Tibial artery (tissue), 4 donors: Measurements from ENCODE around the gene ID3.

Experiments
- DNase-seq, 2 donors: peaks; one replicate each; pipeline ENCODE4 v3.0.0-alpha.2; 2019
- H3K27ac ChIP-seq, 2 donors: fragments of 200-600 bp; sonication (generic) in 1 of 2; 1 replicate in 1 of 2; 2 replicates in 1 of 2; pipeline ENCODE4 v1.5.1; 2018 to 2019; ENCODE audit warnings: mild to moderate bottlenecking in 1 of 2
- H3K27me3 ChIP-seq, 2 donors: fragments of 200-600 bp; sonication (generic) in 1 of 2; one replicate each; pipeline versions ENCODE4 v1.5.1 to v1.6.0; 2016 to 2019
- H3K36me3 ChIP-seq, 3 donors: fragments of 200-600 bp; sonication (generic) in 2 of 3; one replicate each; pipeline ENCODE4 v1.5.1; 2016 to 2019; ENCODE audit warnings: mild to moderate bottlenecking in 2 of 3
- H3K4me1 ChIP-seq, 4 donors: fragments of 200-600 bp; sonication (generic) in 2 of 4; 1 replicate in 3 of 4; 2 replicates in 1 of 4; pipeline ENCODE4 v1.5.1; 2016 to 2019
- H3K4me3 ChIP-seq, 2 donors: fragments of 200-600 bp; sonication (generic) in 1 of 2; 1 replicate in 1 of 2; 2 replicates in 1 of 2; pipeline ENCODE4 v1.5.1; 2018 to 2019; ENCODE audit warnings: mild to moderate bottlenecking in 2 of 2
- H3K9me3 ChIP-seq, 3 donors: fragments of 200-600 bp; sonication (generic) in 1 of 3; one replicate each; pipeline ENCODE4 v1.5.1; 2016 to 2019
- CTCF ChIP-seq, 2 experiments: fragments of 200-600 bp in 1 of 2; fragments of 450-650 bp in 1 of 2; IDR thresholded peaks; one replicate each; pipeline ENCODE4 v1.5.1; 2017 to 2019; ENCODE audit warnings: antibody characterized with exemption in 2 of 2, mild to moderate bottlenecking in 1 of 2, moderate library complexity in 1 of 2
- intact Hi-C: fragments of 100-400 bp; cut with DNase I; formaldehyde crosslinking; loops from one replicate; pipeline ENCODE4 v1.15.0; 2023; ENCODE audit warnings: low total_unique reads

ID3 gene

GRCh38 chr1:23576338-23577055 lies 17.2 kb upstream of the ID3 start:
- H3K4me3 ChIP-seq, result peak overlapping the region; percentile 45 to 46
- no peaks in the 10 kb centered on the region for H3K36me3 ChIP-seq
- peak overlapping the region; percentile 80 to 94 for H3K27ac ChIP-seq
- intact Hi-C loops, result no loop called here
- DNase-seq, result no peak
- no peak for TF ChIP-seq CTCF (IDR thresholded peaks at IDR 0.05)
- peaks cover 0 to 78% (median 53%) of the 10 kb centered on the region in 4 donors for H3K4me1 ChIP-seq
- no peaks in the 10 kb centered on the region for H3K9me3 ChIP-seq
- no peaks in the 10 kb centered on the region for H3K27me3 ChIP-seq

GRCh38 chr1:23575226-23575810 lies 16.0 kb upstream of the ID3 start:
- no peaks in the 10 kb centered on the region for H3K36me3 ChIP-seq
- no peak overlapping the region for H3K4me3 ChIP-seq
- H3K27me3 ChIP-seq, result no peaks in the 10 kb centered on the region
- intact Hi-C loops, result no loop called here
- no peaks in the 10 kb centered on the region for H3K9me3 ChIP-seq
- H3K27ac ChIP-seq, result peak overlapping the region; percentile 80 to 94
- peaks cover 0 to 66% (median 45%) of the 10 kb centered on the region in 4 donors for H3K4me1 ChIP-seq
- DNase-seq, result no peak
- no peak for TF ChIP-seq CTCF (IDR thresholded peaks at IDR 0.05)

GRCh38 chr1:23574265-23574754 lies 15.0 kb upstream of the ID3 start:
- no peak for TF ChIP-seq CTCF (IDR thresholded peaks at IDR 0.05)
- Histone ChIP-seq H3K4me3 (no peak overlapping the region), H3K4me1 (peaks cover 0 to 59% (median 45%) of the 10 kb centered on the region in 4 donors), H3K36me3 (no peaks in the 10 kb centered on the region), H3K9me3 (no peaks in the 10 kb centered on the region), H3K27ac (peak overlapping the region; percentile 80 to 94), H3K27me3 (no peaks in the 10 kb centered on the region)
- intact Hi-C loops, result no loop called here
- DNase-seq, result no peak

- Histone ChIP-seq H3K4me3 (no peak overlapping the region), H3K27me3 (no peaks in the 10 kb centered on the region), H3K36me3 (no peaks in the 10 kb centered on the region), H3K4me1 (peaks cover 0 to 59% (median 45%) of the 10 kb centered on the region in 4 donors), H3K27ac (peak overlapping the region; percentile 80 to 94), H3K9me3 (no peaks in the 10 kb centered on the region)
- no peak for TF ChIP-seq CTCF (IDR thresholded peaks at IDR 0.05)
- intact Hi-C loops, result no loop called here
- no peak for DNase-seq
These were observed 14.4 kb upstream of the ID3 start for GRCh38 chr1:23573574-23574182.

GRCh38 chr1:23571465-23571864 lies 12.2 kb upstream of the ID3 start:
- no peak for TF ChIP-seq CTCF (IDR thresholded peaks at IDR 0.05)
- Histone ChIP-seq H3K27me3 (no peaks in the 10 kb centered on the region), H3K9me3 (no peaks in the 10 kb centered on the region), H3K4me3 (no peak overlapping the region), H3K27ac (peak overlapping the region; percentile 40 to 94), H3K4me1 (peaks cover 0 to 53% (median 35%) of the 10 kb centered on the region in 4 donors), H3K36me3 (no peaks in the 10 kb centered on the region)
- no peak for DNase-seq
- intact Hi-C loops, result no loop called here
